MM.1S (cell line): ENCODE results near the gene PLIN4.

Experiments
- DNase-seq: peaks from one replicate; pipeline ENCODE4 v3.0.0-alpha.2; 2015
- H2AFZ ChIP-seq: fragments of 300-600 bp; sonication (generic); 2 replicates; pipeline ENCODE4 v1.6.0; 2016; ENCODE audit warnings: antibody characterized with exemption, low read length
- H3F3A ChIP-seq: fragments of 300-600 bp; sonication (generic); 2 replicates; pipeline ENCODE4 v1.6.1; 2016; ENCODE audit warnings: mild to moderate bottlenecking, antibody characterized with exemption, low read length, moderate library complexity, mixed read lengths; ENCODE audit not compliant: insufficient read depth
- H3K27ac ChIP-seq: fragments of 300-600 bp; sonication (generic); 2 replicates; pipeline ENCODE4 v1.5.1; 2016; ENCODE audit warnings: mild to moderate bottlenecking, low read length
- H3K27me3 ChIP-seq: fragments of 300-600 bp; sonication (generic); replicated peaks from 2 replicates; pipeline ENCODE4 v1.6.0; 2016; ENCODE audit warnings: low read length; ENCODE audit not compliant: insufficient read depth
- H3K36me3 ChIP-seq: fragments of 300-600 bp; sonication (generic); replicated peaks from 2 replicates; pipeline ENCODE4 v1.6.1; 2016; ENCODE audit warnings: mild to moderate bottlenecking, low read length, mixed read lengths; ENCODE audit not compliant: insufficient read depth
- H3K4me1 ChIP-seq: fragments of 300-600 bp; sonication (generic); 2 replicates; pipeline ENCODE4 v1.6.1; 2016; ENCODE audit warnings: low read length, mixed read lengths
- H3K4me2 ChIP-seq: fragments of 300-600 bp; sonication (generic); 2 replicates; pipeline ENCODE4 v1.6.0; 2016; ENCODE audit warnings: low read depth, low read length
- H3K4me3 ChIP-seq: fragments of 300-600 bp; sonication (generic); 2 replicates; pipeline ENCODE4 v1.5.1; 2016; ENCODE audit warnings: low read length, mixed read lengths
- H3K79me2 ChIP-seq: fragments of 300-600 bp; sonication (generic); 2 replicates; pipeline ENCODE4 v1.6.1; 2016; ENCODE audit warnings: mixed run types, low read length, mixed read lengths
- H3K9ac ChIP-seq: fragments of 300-600 bp; sonication (generic); 2 replicates; pipeline ENCODE4 v1.6.1; 2016; ENCODE audit warnings: low read length, mixed read lengths
- H3K9me2 ChIP-seq: fragments of 300-600 bp; sonication (generic); replicated peaks from 2 replicates; pipeline ENCODE4 v1.6.1; 2016; ENCODE audit warnings: mild to moderate bottlenecking, low read length, mixed read lengths; ENCODE audit not compliant: insufficient read depth
- H3K9me3 ChIP-seq: fragments of 300-600 bp; sonication (generic); replicated peaks from 2 replicates; pipeline ENCODE4 v1.6.1; 2016; ENCODE audit warnings: mild to moderate bottlenecking, low read length, mixed read lengths; ENCODE audit not compliant: insufficient read depth
- H4K20me1 ChIP-seq: fragments of 300-600 bp; sonication (generic); 2 replicates; pipeline ENCODE4 v1.6.1; 2016; ENCODE audit warnings: mild to moderate bottlenecking, low read length, moderate library complexity, mixed read lengths; ENCODE audit not compliant: insufficient read depth
- EZH2 ChIP-seq: fragments of 300-600 bp; sonication (generic); optimal IDR thresholded peaks from 2 replicates; pipeline ENCODE3; 2017; ENCODE audit warnings: low read depth, mild to moderate bottlenecking, antibody characterized with exemption, low read length, mixed read lengths
- EZH2phosphoT487 ChIP-seq: fragments of 300-600 bp; sonication (generic); IDR thresholded peaks from 2 replicates; pipeline ENCODE4 v1.6.1; 2018; ENCODE audit warnings: antibody characterized with exemption, low read length
- TF ChIP-seq, protein P1 (sequence below): fragments of 300-600 bp; sonication (generic); IDR thresholded peaks from 2 replicates; pipeline ENCODE4 v1.5.1; 2016; ENCODE audit warnings: antibody characterized with exemption, low read length, mixed read lengths

The PLIN4 gene

DNA sequence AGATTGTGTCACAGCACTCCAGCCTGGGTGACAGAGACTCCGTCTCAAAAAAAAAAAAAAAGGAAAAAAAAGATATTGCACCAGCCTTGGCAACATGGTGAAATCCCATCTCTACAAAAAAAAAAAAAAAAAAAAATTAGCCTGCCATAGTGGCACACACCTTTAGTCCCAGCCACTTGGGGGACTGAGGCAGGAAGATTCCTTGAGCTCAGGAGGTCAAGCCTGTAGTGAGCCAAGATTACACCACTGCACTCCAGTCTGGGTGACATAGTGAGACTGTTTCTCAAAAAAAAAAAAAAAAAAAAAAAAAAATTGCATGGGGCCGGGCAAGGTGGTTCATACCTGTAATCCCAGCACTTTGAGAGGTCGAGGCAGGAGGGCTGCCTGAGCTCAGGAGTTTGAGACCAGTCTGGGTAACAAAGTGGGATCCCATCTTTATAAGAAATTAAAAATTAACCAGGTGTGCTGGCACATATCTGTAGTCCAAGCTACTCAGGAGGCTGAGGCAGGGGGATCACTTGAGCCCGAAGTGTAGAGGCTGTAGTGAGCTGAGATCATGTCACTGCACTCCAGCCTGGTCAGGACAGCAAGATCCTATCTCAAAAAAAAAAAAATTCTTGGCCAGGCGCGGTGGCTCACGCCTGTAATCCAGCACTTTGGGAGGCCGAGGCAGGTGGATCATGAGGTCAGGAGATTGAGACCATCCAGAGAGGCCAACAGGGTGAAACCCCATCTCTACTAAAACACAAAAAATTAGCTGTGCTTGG is 53.3 kb downstream of the PLIN4 start:
- Histone ChIP-seq H2AFZ (no peak overlapping the region), H3K79me2 (no peaks in the 10 kb centered on the region), H3K4me2 (no peak overlapping the region), H3F3A (no peaks in the 10 kb centered on the region), H3K9me3 (no peaks in the 10 kb centered on the region), H4K20me1 (no peaks in the 10 kb centered on the region), H3K27me3 (peaks cover 25% of the 10 kb centered on the region), H3K36me3 (no peaks in the 10 kb centered on the region), H3K9me2 (no peaks in the 10 kb centered on the region), H3K9ac (no peak overlapping the region), H3K27ac (no peak overlapping the region), H3K4me3 (no peak overlapping the region), H3K4me1 (no peaks in the 10 kb centered on the region)
- TF ChIP-seq EZH2 (no peak), EZH2phosphoT487 (no peak)
- TF ChIP-seq, protein P1, sequence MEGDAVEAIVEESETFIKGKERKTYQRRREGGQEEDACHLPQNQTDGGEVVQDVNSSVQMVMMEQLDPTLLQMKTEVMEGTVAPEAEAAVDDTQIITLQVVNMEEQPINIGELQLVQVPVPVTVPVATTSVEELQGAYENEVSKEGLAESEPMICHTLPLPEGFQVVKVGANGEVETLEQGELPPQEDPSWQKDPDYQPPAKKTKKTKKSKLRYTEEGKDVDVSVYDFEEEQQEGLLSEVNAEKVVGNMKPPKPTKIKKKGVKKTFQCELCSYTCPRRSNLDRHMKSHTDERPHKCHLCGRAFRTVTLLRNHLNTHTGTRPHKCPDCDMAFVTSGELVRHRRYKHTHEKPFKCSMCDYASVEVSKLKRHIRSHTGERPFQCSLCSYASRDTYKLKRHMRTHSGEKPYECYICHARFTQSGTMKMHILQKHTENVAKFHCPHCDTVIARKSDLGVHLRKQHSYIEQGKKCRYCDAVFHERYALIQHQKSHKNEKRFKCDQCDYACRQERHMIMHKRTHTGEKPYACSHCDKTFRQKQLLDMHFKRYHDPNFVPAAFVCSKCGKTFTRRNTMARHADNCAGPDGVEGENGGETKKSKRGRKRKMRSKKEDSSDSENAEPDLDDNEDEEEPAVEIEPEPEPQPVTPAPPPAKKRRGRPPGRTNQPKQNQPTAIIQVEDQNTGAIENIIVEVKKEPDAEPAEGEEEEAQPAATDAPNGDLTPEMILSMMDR, result no peak
- no peak for DNase-seq

DNA sequence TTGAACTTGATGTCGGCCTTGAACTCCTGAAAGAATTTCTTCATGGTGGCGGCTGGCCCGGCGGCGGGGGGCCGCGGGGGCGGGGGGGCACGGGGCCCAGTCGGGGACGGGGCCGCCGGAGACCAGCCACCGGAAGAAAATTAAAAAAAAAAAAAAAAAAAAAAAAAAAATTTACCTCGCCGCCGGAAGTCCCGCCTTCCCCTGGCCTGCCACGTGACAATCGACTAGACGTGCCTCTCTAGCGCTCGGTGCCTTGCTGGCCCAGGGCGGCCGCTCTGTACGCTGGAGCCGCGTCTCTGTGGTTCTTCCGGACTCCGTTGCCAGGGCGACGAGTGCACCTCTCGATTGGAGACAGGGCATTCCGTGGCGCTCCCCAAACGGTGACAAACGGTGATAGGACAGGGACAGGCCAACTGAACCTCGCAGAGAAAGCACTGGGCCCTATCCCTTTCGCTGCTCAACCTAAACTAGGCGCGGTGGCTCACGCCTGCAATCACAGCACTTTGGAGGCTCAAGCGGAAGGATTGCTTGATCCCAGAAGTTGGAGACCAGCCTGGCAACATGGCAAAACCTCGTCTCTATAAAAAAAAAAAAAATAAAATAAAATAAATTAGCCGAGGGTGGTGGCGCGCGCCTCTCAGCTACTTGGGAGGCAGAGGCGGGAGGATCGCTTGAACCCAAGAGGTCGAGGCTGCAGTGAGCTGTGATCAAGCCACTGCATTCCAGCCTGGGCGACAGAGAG is 60.5 kb downstream of the PLIN4 start, which contains the start of gene UBXN6:
TSS of gene UBXN6 (minus strand) at position 141 of the 742 bp plus-strand sequence. CDS start at position 44, 97 bp downstream.
- no peaks in the 10 kb centered on the region for H3K9me3 ChIP-seq
- H3K27ac ChIP-seq, result no peak within 1 kb of the TSS; the same call in 1 of the 2 replicates
- no peaks in the 10 kb centered on the region for H4K20me1 ChIP-seq
- no peaks in the 10 kb centered on the region for H3K9me2 ChIP-seq
- TF ChIP-seq, protein P1, result no peak
- no peak for TF ChIP-seq EZH2phosphoT487
- no peak for TF ChIP-seq EZH2
- H3K9ac ChIP-seq, result peak within 1 kb of the TSS; percentile 69
- H3F3A ChIP-seq, result no peaks in the 10 kb centered on the region
- H3K79me2 ChIP-seq, result peaks cover 18% of the 10 kb centered on the region
- peak; percentile 100 for DNase-seq
- H3K4me2 ChIP-seq, result peak within 1 kb of the TSS; percentile 94
- no peaks in the 10 kb centered on the region for H3K36me3 ChIP-seq
- peaks cover 26% of the 10 kb centered on the region for H3K27me3 ChIP-seq
- H3K4me3 ChIP-seq, result peak within 1 kb of the TSS; percentile 81
- peak within 1 kb of the TSS; percentile 82 for H2AFZ ChIP-seq
- H3K4me1 ChIP-seq, result peaks cover 7% of the 10 kb centered on the region

DNA sequence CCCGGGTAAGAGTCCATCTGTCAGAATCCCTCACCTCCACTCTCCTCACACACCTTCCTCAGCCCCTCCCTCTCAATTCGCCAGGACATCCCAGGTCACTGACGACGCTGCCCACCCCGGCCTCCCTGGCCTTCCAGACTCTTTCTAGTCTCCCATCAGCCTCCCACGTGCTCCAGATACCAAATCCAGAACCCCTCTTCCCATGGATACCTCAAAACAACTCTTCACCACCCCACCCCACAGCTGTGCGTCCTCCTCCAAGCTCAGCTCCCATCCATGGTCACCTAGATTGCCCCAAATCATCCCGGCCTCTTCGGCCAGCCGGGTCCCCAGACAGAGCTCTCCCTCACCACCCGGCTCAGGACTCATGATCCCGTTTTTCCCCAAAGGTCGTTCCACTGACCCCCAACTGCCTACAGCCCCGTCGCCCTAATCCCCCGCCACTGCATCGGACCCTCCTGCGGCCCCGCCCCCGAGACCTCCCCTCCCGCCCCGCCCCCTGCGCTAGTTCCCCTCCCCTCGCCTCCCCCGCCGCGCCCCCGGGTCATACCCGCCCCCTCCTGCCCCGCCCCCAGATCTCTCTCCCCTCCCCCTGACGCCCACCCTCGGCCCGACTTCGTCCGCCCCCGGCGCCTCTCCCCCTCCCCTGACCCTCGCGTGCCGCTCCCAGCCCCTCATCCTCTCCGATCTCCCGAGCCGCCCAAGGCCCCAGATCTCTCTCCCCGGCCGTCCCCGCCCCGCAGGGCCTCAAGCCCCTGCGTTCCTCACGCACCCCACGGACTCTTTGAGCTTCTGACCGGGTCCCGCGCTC is 61.2 kb downstream of the PLIN4 start:
- Histone ChIP-seq H3K36me3 (no peaks in the 10 kb centered on the region), H3K9me2 (no peaks in the 10 kb centered on the region), H3K79me2 (peaks cover 18% of the 10 kb centered on the region), H3K9me3 (no peaks in the 10 kb centered on the region), H2AFZ (peak overlapping the region; percentile 82), H3F3A (no peaks in the 10 kb centered on the region), H3K27me3 (peaks cover 26% of the 10 kb centered on the region), H3K27ac (no peak overlapping the region), H3K4me3 (peak overlapping the region; percentile 81), H3K4me1 (peaks cover 7% of the 10 kb centered on the region), H3K9ac (peak overlapping the region; percentile 69), H4K20me1 (no peaks in the 10 kb centered on the region), H3K4me2 (peak overlapping the region; percentile 94)
- TF ChIP-seq EZH2, result no peak
- TF ChIP-seq, protein P1, result no peak
- TF ChIP-seq EZH2phosphoT487, result no peak
- no peak for DNase-seq
